Prostate gland (tissue), 2 donors: ENCODE data around the gene GNAI3. TPM values are rescaled to one million over a fixed set of nuclear protein-coding genes. Genes with fewer than 3 reads are reported as not detected.

Source experiments
- DNase-seq: peaks from one replicate; pipeline ENCODE4 v3.0.0-alpha.2; 2019; ENCODE audit warnings: low spot score
- H3K27ac ChIP-seq, 2 donors: fragments of 200-600 bp; sonication (generic); 2 replicates each; pipeline ENCODE4 v1.5.1; 2017 to 2019
- H3K27me3 ChIP-seq: fragments of 200-600 bp; sonication (generic); replicated peaks from 2 replicates; pipeline ENCODE4 v1.5.1; 2019; ENCODE audit not compliant: insufficient read depth
- H3K36me3 ChIP-seq, 2 donors: fragments of 200-600 bp; sonication (generic); 1 replicate in 1 of 2; 2 replicates in 1 of 2; pipeline versions ENCODE4 v1.5.1 to v1.8.1; 2017 to 2019
- H3K4me1 ChIP-seq: fragments of 200-600 bp; sonication (generic); replicated peaks from 2 replicates; pipeline ENCODE4 v1.5.1; 2019
- H3K4me3 ChIP-seq, 2 donors: fragments of 200-600 bp; sonication (generic); 2 replicates each; pipeline ENCODE4 v1.5.1; 2017 to 2019
- H3K9me3 ChIP-seq: fragments of 200-600 bp; sonication (generic); 2 replicates; pipeline ENCODE4 v1.5.1; 2017
- POLR2A ChIP-seq: fragments of 450-650 bp; IDR thresholded peaks from one replicate; pipeline ENCODE4 v1.6.1; 2016; ENCODE audit warnings: antibody characterized with exemption, mild to moderate bottlenecking
- POLR2AphosphoS5 ChIP-seq: sonication (generic); formaldehyde crosslinking; IDR thresholded peaks from one replicate; pipeline ENCODE4 v1.6.1; 2017; ENCODE audit warnings: antibody characterized with exemption
- WGBS: methylation state at CpG from one replicate; pipeline ENCODE4 v1.1.5; 2018; 5-methylcytosine and 5-hydroxymethylcytosine counted together
- intact Hi-C: fragments of 100-400 bp; cut with DNase I; formaldehyde crosslinking; loops from one replicate; pipeline ENCODE4 v1.14.2; 2022
- microRNA counts, 2 donors: library from miRNA; unstranded; fragments of <30 nt; microRNA quantifications; one replicate each; lab custom pipeline; 2016 to 2017
- small RNA-seq, 2 donors: library from RNA; depleted of rRNA; stranded (forward); fragments of <200 nt; gene quantifications; one replicate each; pipeline ENCODE3, GENCODE V24; 2016
- total RNA-seq, 2 donors: library from RNA; depleted of rRNA; stranded (reverse); fragments of >200 nt; gene quantifications; one replicate each; pipeline ENCODE4 v1.1.0, GENCODE V29; 2016
- TF ChIP-seq, protein P1 (sequence below), 4 experiments: fragments of 200-600 bp in 2 of 4; fragments of 450-650 bp in 2 of 4; sonication (generic) in 2 of 4; IDR thresholded peaks; 1 replicate in 3 of 4; 2 replicates in 1 of 4; pipeline ENCODE4 v1.5.1; 2016 to 2019; ENCODE audit warnings: antibody characterized with exemption in 4 of 4, mild to moderate bottlenecking in 2 of 4, moderate library complexity in 2 of 4

The GNAI3 gene
- total RNA-seq, 2 donors from 2014 or later: 5.1 to 5.4 TPM

DNA sequence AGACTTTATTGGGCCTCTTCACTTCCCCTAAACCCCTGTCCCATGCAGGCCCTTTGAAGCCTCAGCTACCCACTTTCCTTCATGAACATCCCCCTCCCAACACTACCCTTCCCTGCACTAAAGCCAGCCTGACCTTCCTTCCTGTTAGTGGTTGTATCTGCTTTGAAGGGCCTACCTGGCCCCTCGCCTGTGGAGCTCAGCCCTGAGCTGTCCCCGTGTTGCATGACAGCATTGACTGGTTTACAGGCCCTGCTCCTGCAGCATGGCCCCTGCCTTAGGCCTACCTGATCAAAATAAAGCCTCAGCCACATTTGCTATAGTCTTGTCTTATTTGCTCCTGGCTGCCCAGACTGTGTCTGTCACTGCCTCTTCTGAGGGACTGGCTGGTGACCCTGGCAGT, 113.0 kb downstream of the GNAI3 start:
- no peak for DNase-seq

DNA sequence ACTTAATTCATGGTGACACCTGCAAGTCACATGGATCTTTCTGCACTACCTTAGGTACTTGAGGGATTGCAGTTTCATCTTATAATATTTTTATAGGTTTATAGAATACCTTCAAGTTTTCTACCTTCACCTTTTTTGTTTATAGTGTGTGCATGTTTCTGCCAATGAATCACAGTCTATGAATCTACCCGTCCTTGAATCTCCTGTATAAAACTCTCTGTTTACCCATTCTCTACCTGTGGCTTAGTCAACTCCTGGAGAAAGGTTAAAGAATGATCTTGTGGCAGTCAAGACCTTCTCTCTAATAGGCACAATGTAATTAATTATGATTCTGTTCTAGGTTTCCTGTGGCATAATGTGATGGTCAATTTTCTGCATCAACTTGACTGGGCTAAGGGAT, 116.3 kb downstream of the GNAI3 start:
- no peaks in the 10 kb centered on the region for H3K27me3 ChIP-seq
- no peak for DNase-seq
- 27% methylated on average over 1 of the region's 1 CpG for WGBS

More for the DNA sequence above, 113.0 kb downstream of the GNAI3 start:
- WGBS: 77% methylated on average over 2 of the region's 2 CpGs
- H3K27me3 ChIP-seq: no peaks in the 10 kb centered on the region
- H3K27ac ChIP-seq: no peak overlapping the region
- intact Hi-C loops: no loop called here
- H3K4me3 ChIP-seq: no peak overlapping the region
- H3K9me3 ChIP-seq: no peaks in the 10 kb centered on the region
- TF ChIP-seq, protein P1, sequence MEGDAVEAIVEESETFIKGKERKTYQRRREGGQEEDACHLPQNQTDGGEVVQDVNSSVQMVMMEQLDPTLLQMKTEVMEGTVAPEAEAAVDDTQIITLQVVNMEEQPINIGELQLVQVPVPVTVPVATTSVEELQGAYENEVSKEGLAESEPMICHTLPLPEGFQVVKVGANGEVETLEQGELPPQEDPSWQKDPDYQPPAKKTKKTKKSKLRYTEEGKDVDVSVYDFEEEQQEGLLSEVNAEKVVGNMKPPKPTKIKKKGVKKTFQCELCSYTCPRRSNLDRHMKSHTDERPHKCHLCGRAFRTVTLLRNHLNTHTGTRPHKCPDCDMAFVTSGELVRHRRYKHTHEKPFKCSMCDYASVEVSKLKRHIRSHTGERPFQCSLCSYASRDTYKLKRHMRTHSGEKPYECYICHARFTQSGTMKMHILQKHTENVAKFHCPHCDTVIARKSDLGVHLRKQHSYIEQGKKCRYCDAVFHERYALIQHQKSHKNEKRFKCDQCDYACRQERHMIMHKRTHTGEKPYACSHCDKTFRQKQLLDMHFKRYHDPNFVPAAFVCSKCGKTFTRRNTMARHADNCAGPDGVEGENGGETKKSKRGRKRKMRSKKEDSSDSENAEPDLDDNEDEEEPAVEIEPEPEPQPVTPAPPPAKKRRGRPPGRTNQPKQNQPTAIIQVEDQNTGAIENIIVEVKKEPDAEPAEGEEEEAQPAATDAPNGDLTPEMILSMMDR (IDR thresholded peaks at IDR 0.05): no peak
- TF ChIP-seq POLR2AphosphoS5 (no peak), POLR2A (no peak)
- H3K4me1 ChIP-seq: no peaks in the 10 kb centered on the region
- peaks cover 0 to 4% of the 10 kb centered on the region in 2 donors for H3K36me3 ChIP-seq

DNA sequence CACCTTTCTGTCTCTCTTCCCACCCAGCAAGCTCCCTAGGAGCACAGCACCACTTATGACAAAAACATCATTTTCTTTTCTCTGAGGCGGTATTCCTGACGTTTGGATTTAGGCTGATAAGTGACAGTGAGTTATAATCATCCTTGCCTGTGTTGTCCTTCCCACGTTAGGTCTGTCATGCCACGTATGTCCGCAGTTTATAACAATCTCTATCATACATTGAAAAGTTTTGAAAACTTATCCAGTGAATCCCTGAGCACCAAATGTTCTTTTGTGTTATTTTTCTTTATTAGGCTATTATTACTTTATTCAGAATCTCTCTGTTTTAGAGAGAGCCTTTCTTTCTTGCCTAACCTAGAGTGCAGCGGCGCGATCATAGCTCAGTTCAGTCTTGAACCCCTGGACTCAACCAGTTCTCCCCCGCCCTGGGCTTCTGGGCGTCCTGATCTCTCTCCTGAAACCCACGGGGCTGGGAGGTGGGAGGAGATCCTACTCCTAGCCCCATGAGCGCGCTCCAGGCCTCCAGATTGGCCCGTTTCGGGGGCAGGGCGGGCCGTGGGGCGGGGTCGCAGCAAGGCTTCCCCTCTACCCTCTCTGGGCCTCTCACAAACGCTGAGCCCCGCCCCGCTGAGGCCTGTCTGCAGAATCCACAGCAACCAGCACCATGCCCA, 119.2 kb downstream of the GNAI3 start, which contains the start of gene GSTM2:
Gene GSTM2 (plus strand): TSS at position 606 of the 671 bp plus-strand sequence. CDS start 59 bp downstream, at position 665.
- H3K4me3 ChIP-seq: peak within 1 kb of the TSS; percentile 45 to 47
- H3K4me1 ChIP-seq: no peaks in the 10 kb centered on the region
- TF ChIP-seq POLR2AphosphoS5 (peak; percentile 72), POLR2A (peak; percentile 25)
- TF ChIP-seq, protein P1 (IDR thresholded peaks at IDR 0.05): no peak
- WGBS: 7% methylated on average over 22 of the region's 22 CpGs
- H3K27me3 ChIP-seq: no peaks in the 10 kb centered on the region
- no peaks in the 10 kb centered on the region for H3K9me3 ChIP-seq
- H3K27ac ChIP-seq: peak within 1 kb of the TSS; percentile 6 to 43
- no peaks in the 10 kb centered on the region for H3K36me3 ChIP-seq
- intact Hi-C loops: loop anchor here (2.0 to 5.0 kb wide), 2 partner anchors 71 to 105 kb away; no protein-coding TSS in a partner anchor
- peak; percentile 86 for DNase-seq

More for the DNA sequence above, 116.3 kb downstream of the GNAI3 start:
- no peaks in the 10 kb centered on the region for H3K9me3 ChIP-seq
- H3K4me3 ChIP-seq: no peak overlapping the region
- H3K27ac ChIP-seq: no peak overlapping the region
- no peaks in the 10 kb centered on the region for H3K4me1 ChIP-seq
- H3K36me3 ChIP-seq: peaks cover 0 to 4% of the 10 kb centered on the region in 2 donors
- intact Hi-C loops: loop anchor here (5.0 kb wide), 1 partner anchor 108 kb away; no protein-coding TSS in a partner anchor
- TF ChIP-seq POLR2AphosphoS5: no peak
- TF ChIP-seq, protein P1 (IDR thresholded peaks at IDR 0.05): no peak
- TF ChIP-seq POLR2A: no peak

MicroRNAs encoded within 50 kb of the gene (microRNA counts, 767-probe panel; counts per million panel counts)
- 3,531 to 3,591 counts per million in 2 donors for microRNA hsa-miR-197-3p (lab: Ali Mortazavi, UCI)

Small RNAs within 50 kb of the gene (small RNA-seq; reads per million reads assigned to genes)
- gene RNU6V: 0 reads per million in 2 donors

Other genes with a start within 250 kb of the GNAI3 start
- not detected for gene MYBPHL, start 241.6 kb upstream of the GNAI3 start, total RNA-seq
- 100 to 1,000 TPM in 1 of 2 donors, 10 to 100 TPM in 1; 34.0 to 164 TPM for gene SORT1, start 150.7 kb upstream of the GNAI3 start, total RNA-seq
- gene PSMA5, start 122.2 kb upstream of the GNAI3 start, total RNA-seq: 10 to 100 TPM; 24.6 to 31.8 TPM
- 10 to 100 TPM in 1 of 2 donors, 1 to 10 TPM in 1; 1.3 to 48.1 TPM for gene SYPL2, start 82.1 kb upstream of the GNAI3 start, total RNA-seq
- 10 to 100 TPM in 1 of 2 donors, 1 to 10 TPM in 1; 3.0 to 29.4 TPM for gene ATXN7L2, start 64.7 kb upstream of the GNAI3 start, total RNA-seq
- gene CYB561D1, start 54.5 kb upstream of the GNAI3 start, total RNA-seq: 10 to 100 TPM; 12.0 to 12.3 TPM
- 10 to 100 TPM in 1 of 2 donors, 1 to 10 TPM in 1; 9.5 to 13.2 TPM for gene AMIGO1, start 38.9 kb upstream of the GNAI3 start, total RNA-seq
- 1 to 10 TPM in 1 of 2 donors, not detected in 1; 1.2 TPM for gene GPR61, start 8.7 kb upstream of the GNAI3 start, total RNA-seq
- gene GNAT2, start 71.0 kb downstream of the GNAI3 start, total RNA-seq: not detected
- gene AMPD2, start 71.2 kb downstream of the GNAI3 start, total RNA-seq: 10 to 100 TPM; 40.1 to 72.3 TPM
- gene GSTM4, start 107.5 kb downstream of the GNAI3 start, total RNA-seq: 10 to 100 TPM; 26.8 to 56.5 TPM
- gene GSTM2, start 119.4 kb downstream of the GNAI3 start, total RNA-seq: 10 to 100 TPM; 47.5 to 79.5 TPM
- gene GSTM1, start 139.2 kb downstream of the GNAI3 start, total RNA-seq: not detected
- 10 to 100 TPM in 1 of 2 donors, 1 to 10 TPM in 1; 4.2 to 12.3 TPM for gene GSTM5, start 163.6 kb downstream of the GNAI3 start, total RNA-seq
- 100 to 1,000 TPM; 103 to 383 TPM for gene GSTM3, start 192.4 kb downstream of the GNAI3 start, total RNA-seq
- gene EPS8L3, start 215.3 kb downstream of the GNAI3 start, total RNA-seq: under 1 TPM in 1 of 2 donors, not detected in 1; 0.34 TPM